ENCODE measurements around the gene COL27A1.

COL27A1 gene

GRCh38 chr9:114269023-114269422 lies 113.7 kb downstream of the COL27A1 start:
- TF ChIP-seq, protein P1, sequence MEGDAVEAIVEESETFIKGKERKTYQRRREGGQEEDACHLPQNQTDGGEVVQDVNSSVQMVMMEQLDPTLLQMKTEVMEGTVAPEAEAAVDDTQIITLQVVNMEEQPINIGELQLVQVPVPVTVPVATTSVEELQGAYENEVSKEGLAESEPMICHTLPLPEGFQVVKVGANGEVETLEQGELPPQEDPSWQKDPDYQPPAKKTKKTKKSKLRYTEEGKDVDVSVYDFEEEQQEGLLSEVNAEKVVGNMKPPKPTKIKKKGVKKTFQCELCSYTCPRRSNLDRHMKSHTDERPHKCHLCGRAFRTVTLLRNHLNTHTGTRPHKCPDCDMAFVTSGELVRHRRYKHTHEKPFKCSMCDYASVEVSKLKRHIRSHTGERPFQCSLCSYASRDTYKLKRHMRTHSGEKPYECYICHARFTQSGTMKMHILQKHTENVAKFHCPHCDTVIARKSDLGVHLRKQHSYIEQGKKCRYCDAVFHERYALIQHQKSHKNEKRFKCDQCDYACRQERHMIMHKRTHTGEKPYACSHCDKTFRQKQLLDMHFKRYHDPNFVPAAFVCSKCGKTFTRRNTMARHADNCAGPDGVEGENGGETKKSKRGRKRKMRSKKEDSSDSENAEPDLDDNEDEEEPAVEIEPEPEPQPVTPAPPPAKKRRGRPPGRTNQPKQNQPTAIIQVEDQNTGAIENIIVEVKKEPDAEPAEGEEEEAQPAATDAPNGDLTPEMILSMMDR (IDR thresholded peaks at IDR 0.05) = no peak

GRCh38 chr9:114270120-114270975 lies 115.0 kb downstream of the COL27A1 start:
- TF ChIP-seq, protein P1 (IDR thresholded peaks at IDR 0.05) = no peak

DNA sequence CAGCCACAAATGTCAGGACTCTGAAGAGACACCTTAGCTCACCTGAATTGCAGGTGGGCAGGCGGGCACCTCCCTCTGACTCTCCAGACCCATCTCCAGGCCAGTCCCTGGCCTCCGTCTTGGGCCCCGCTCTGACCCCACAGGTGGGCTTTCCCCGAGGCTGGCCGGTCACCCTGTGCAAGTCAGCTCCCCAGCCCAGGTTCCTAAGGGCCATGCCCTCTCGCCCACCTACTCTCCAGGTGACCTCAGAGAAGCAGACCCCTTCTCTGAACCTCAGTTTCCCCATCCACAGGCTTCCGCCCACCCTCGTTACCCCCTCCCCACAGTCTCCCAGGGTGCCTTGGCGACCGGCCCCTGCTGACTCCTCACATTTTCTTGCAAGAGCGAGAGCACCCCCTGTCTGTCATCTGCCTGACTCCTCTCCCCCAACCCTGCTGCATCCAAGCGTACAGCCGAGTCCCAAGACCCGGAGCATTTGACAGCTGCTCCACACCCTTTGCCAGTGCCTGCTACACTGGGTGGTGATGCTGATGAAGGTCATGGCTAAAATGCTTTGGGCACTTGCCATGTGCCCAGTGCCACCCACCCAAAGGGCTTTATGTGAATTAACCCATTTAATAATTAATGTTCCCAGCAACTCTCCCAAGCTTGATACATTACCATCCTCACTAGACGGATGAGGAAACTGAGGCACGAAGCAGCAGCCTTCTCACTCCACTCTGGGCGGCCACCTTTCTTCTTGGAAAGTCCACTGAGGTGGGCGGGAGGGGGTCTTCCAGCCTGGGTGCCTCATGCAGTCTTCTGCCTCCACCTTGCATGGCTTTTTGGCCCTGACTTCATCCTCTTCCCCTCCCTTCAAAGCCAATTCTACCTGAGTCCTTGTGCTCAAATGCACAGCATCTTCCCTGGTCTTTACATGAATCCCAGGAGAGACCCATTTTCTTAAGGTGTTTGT lies 116.5 kb downstream of the COL27A1 start:
- TF ChIP-seq, protein P1 (IDR thresholded peaks at IDR 0.05) = no peak

DNA sequence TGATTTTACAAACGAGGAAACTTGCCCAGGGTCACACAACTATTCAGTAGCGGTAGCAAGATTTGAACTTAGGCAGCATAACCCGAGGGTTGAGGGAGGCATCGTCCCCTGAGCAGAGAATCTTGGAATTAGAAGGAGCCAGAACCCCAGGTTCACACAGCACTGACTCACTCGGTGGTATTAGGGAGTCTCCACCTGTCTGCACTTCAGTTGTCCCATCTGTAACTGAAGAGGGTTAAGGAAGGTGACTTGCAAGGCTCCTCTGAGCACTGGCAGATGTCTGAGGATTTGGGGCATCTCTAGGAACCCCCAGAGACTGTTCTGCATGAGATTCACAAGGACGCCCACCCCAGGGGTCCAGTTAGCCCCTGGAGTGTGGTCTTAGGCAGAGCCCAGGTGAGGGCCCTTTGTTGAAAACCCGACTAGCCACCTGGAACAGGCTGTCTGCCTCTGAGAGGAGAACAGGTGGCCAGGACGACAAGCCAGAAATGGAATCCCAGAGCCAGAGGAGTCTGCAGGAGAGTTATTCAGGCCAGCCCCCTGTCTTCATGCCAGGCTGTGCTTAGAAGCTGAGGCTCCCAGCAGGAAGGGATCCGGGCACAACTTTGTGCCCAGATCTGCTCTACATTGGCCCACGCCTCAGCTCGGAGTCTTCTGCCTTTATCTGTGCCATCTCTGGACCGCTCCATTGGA lies 117.5 kb downstream of the COL27A1 start:
- TF ChIP-seq, protein P1 (IDR thresholded peaks at IDR 0.05) = no peak

DNA sequence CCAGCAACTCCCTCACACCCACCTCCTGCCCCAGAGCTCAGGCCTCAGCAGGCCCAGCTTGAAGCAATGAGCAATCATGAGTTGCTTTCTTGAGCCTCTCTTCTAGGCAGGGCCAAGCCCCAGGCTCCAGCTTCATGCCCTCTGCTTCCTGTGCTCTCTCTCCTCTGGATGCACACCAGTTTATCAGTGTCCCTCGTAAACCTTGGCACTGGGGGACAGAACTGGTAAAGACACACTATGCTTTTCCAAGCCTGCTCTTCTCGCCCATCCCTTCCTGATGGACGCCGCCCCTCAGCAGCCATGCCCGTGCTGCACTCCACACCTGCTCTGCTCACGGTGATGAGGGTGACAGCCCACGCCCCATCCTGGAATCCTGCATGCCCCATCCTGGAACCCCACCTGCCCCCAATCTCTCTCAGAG lies 118.1 kb downstream of the COL27A1 start:
- TF ChIP-seq, protein P1 (IDR thresholded peaks at IDR 0.05) = no peak

DNA sequence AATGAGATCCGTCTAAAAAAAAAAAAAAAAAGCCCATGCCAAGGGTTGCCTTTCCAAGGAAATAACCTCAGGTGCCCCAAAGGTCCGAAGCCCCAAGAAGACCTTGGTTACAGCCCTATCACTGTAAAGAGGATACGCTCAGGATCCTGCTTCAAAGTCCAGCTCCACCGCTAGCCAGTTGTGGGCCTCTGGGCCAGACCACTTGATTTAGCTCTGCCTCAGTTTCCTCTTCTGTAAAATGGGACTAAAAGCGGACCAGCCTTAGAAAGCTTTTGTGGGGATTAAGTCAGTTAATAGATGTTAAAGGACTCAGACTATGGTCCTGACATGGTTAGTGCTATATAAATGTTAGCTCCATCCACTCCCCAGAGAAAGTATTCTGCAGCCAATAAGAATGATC lies 118.9 kb downstream of the COL27A1 start:
- TF ChIP-seq, protein P1 (IDR thresholded peaks at IDR 0.05) = no peak
